HG03378 (cell line): ENCODE data around the gene ZNF827.
A peak's percentile ranks its signal among the peaks of the same experiment; 100 is the strongest.

ENCODE experiments used
- ATAC-seq: cut with Tn5 transposase; IDR thresholded peaks from one replicate; pipeline ENCODE4 v1.9.1; 2021; ENCODE audit warnings: mild to moderate bottlenecking, moderate library complexity; ENCODE audit not compliant: unreplicated experiment

Gene ZNF827

GRCh38 chr4:145770124-145770523 is 168.5 kb downstream of the ZNF827 start:
- ATAC-seq: no peak

- no peak for ATAC-seq
Observed at GRCh38 chr4:145769450-145770037, 169.1 kb downstream of the ZNF827 start.

- no peak for ATAC-seq
Observed at GRCh38 chr4:145766273-145766672, 172.3 kb downstream of the ZNF827 start.

- no peak for ATAC-seq
Observed at GRCh38 chr4:145763399-145763798, 175.2 kb downstream of the ZNF827 start.

GRCh38 chr4:145762719-145763118 is 175.9 kb downstream of the ZNF827 start:
- ATAC-seq: no peak

- ATAC-seq: no peak
Observed at GRCh38 chr4:145760961-145761929, 177.4 kb downstream of the ZNF827 start.

- ATAC-seq: no peak
Observed at GRCh38 chr4:145760176-145760575, 178.4 kb downstream of the ZNF827 start.

- ATAC-seq: no peak
Observed at GRCh38 chr4:145757188-145757587, 181.4 kb downstream of the ZNF827 start.

- ATAC-seq: no peak
Observed at GRCh38 chr4:145756244-145756643, 182.4 kb downstream of the ZNF827 start.

- no peak for ATAC-seq
Observed at GRCh38 chr4:145755802-145756201, 182.8 kb downstream of the ZNF827 start.

GRCh38 chr4:145743641-145744040 is 195.0 kb downstream of the ZNF827 start:
- ATAC-seq: no peak

- no peak for ATAC-seq
Observed at GRCh38 chr4:145740806-145741205, 197.8 kb downstream of the ZNF827 start.

- ATAC-seq: no peak
Observed at GRCh38 chr4:145739845-145740244, 198.8 kb downstream of the ZNF827 start.

GRCh38 chr4:145736241-145736831 is 202.3 kb downstream of the ZNF827 start:
- ATAC-seq: no peak

- ATAC-seq: no peak
Observed at GRCh38 chr4:145735827-145736226, 202.8 kb downstream of the ZNF827 start.

- ATAC-seq: no peak
Observed at GRCh38 chr4:145735347-145735675, 203.3 kb downstream of the ZNF827 start.

- ATAC-seq: no peak
Observed at GRCh38 chr4:145734576-145735346, 203.9 kb downstream of the ZNF827 start.

- no peak for ATAC-seq
Observed at GRCh38 chr4:145734031-145734430, 204.6 kb downstream of the ZNF827 start.

GRCh38 chr4:145732895-145733880 is 205.4 kb downstream of the ZNF827 start:
- peak; percentile 63 for ATAC-seq
